Panc1 (cell line): ENCODE data around the gene ATP6V0C.

Experiments used
- POLR2AphosphoS5 ChIP-seq: IDR thresholded peaks from 2 replicates; pipeline ENCODE4 v1.6.1; 2012; ENCODE audit warnings: mild to moderate bottlenecking, low read depth, low read length, moderate library complexity
- TF ChIP-seq, protein P1 (sequence below): fragments of 450-650 bp; IDR thresholded peaks from 2 replicates; pipeline ENCODE4 v1.5.1; 2017; ENCODE audit warnings: mild to moderate bottlenecking
- TF ChIP-seq, protein P2 (sequence below), 2 experiments: IDR thresholded peaks; 2 replicates each; pipeline ENCODE4 v1.6.1; 2011 to 2012; ENCODE audit warnings: low read depth in 2 of 2, control low read depth in 1 of 2, low read length in 1 of 2, mild to moderate bottlenecking in 1 of 2, moderate library complexity in 1 of 2; ENCODE audit not compliant: insufficient read depth in 1 of 2

DNA sequence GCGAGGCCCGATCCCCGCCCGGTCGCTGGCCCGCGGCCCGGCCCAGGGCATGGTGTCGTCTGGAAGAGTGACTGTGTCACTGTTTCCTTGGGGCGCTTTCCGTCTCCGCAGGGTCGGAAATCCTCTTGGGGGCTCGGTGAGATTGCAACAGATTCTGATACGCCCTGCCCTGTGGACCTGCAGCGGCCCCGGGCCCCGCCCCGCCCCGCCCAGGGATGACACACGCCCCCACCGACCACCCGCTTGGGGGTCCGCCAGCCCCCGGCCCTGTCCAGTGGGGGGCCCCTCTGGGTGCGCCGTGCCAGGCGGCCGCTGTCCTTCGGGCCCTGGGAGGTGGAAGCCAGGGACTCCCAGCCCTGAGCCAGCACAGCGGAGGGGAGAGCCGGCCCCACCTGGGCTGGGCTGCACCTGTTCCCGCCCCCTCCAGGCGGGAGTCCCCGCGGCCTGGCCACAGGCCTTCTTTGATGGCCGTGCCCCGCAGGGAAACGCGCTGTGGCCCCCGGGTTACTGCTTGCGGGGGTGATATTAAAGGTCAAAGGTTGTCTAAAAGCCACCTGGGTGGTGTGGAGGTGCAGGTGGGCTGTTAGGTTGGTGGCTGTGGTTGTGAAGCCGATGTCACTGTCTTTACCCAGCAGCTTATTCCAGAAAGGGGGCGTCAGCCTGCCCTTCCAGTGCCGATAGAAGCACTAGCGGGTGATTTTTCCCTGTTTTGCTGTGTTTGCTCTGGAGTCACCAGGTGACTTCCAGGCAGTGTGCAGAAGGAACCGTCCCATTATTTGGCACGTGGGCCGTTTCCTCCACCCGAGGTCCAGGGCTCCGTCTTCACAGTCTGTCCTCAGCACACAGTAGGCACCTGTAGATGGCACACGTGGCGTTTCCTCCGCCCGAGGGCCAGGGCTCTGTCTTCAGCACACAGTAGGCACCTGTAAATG is 38.1 kb upstream of the ATP6V0C start:
- TF ChIP-seq, protein P1, sequence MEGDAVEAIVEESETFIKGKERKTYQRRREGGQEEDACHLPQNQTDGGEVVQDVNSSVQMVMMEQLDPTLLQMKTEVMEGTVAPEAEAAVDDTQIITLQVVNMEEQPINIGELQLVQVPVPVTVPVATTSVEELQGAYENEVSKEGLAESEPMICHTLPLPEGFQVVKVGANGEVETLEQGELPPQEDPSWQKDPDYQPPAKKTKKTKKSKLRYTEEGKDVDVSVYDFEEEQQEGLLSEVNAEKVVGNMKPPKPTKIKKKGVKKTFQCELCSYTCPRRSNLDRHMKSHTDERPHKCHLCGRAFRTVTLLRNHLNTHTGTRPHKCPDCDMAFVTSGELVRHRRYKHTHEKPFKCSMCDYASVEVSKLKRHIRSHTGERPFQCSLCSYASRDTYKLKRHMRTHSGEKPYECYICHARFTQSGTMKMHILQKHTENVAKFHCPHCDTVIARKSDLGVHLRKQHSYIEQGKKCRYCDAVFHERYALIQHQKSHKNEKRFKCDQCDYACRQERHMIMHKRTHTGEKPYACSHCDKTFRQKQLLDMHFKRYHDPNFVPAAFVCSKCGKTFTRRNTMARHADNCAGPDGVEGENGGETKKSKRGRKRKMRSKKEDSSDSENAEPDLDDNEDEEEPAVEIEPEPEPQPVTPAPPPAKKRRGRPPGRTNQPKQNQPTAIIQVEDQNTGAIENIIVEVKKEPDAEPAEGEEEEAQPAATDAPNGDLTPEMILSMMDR = no peak
- TF ChIP-seq, protein P2, sequence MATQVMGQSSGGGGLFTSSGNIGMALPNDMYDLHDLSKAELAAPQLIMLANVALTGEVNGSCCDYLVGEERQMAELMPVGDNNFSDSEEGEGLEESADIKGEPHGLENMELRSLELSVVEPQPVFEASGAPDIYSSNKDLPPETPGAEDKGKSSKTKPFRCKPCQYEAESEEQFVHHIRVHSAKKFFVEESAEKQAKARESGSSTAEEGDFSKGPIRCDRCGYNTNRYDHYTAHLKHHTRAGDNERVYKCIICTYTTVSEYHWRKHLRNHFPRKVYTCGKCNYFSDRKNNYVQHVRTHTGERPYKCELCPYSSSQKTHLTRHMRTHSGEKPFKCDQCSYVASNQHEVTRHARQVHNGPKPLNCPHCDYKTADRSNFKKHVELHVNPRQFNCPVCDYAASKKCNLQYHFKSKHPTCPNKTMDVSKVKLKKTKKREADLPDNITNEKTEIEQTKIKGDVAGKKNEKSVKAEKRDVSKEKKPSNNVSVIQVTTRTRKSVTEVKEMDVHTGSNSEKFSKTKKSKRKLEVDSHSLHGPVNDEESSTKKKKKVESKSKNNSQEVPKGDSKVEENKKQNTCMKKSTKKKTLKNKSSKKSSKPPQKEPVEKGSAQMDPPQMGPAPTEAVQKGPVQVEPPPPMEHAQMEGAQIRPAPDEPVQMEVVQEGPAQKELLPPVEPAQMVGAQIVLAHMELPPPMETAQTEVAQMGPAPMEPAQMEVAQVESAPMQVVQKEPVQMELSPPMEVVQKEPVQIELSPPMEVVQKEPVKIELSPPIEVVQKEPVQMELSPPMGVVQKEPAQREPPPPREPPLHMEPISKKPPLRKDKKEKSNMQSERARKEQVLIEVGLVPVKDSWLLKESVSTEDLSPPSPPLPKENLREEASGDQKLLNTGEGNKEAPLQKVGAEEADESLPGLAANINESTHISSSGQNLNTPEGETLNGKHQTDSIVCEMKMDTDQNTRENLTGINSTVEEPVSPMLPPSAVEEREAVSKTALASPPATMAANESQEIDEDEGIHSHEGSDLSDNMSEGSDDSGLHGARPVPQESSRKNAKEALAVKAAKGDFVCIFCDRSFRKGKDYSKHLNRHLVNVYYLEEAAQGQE (IDR thresholded peaks at IDR 0.05; ENCODE audit: insufficient read depth in 1 of 2, low read depth in 2 of 2, low read length in 1 of 2) = no peak
- TF ChIP-seq POLR2AphosphoS5 = no peak
